CD4-positive, alpha-beta T cell treated with Interleukin-12 subunit alpha and Interleukin-12 subunit beta, for 1 hour (primary cell): ENCODE results near the gene SERTAD3.

Experiments
- DNase-seq: peaks from one replicate; pipeline ENCODE4 v3.0.0-alpha.2; 2020

SERTAD3 gene

GRCh38 chr19:40407714-40408597 lies 36.2 kb downstream of the SERTAD3 start:
- DNase-seq = no peak

- peak; percentile 86 for DNase-seq
Observed at GRCh38 chr19:40403262-40403984, 40.7 kb downstream of the SERTAD3 start.

GRCh38 chr19:40400559-40400958 lies 43.6 kb downstream of the SERTAD3 start:
- no peak for DNase-seq

GRCh38 chr19:40398417-40399131 lies 45.6 kb downstream of the SERTAD3 start:
- DNase-seq = peak; percentile 80

GRCh38 chr19:40397568-40397906 lies 46.6 kb downstream of the SERTAD3 start:
- DNase-seq = no peak

GRCh38 chr19:40396886-40397567 lies 47.1 kb downstream of the SERTAD3 start:
- DNase-seq = no peak

- DNase-seq = no peak
Observed at GRCh38 chr19:40395956-40396355, 48.2 kb downstream of the SERTAD3 start.

- DNase-seq = no peak
Observed at GRCh38 chr19:40394816-40395210, 49.3 kb downstream of the SERTAD3 start.

- no peak for DNase-seq
Observed at GRCh38 chr19:40393894-40394815, 50.0 kb downstream of the SERTAD3 start.

- DNase-seq = no peak
Observed at GRCh38 chr19:40392894-40393517, 51.1 kb downstream of the SERTAD3 start.

- DNase-seq = no peak
Observed at GRCh38 chr19:40392123-40392522, 52.0 kb downstream of the SERTAD3 start.
